ENCODE measurements around the gene BMPER.

The BMPER gene

DNA sequence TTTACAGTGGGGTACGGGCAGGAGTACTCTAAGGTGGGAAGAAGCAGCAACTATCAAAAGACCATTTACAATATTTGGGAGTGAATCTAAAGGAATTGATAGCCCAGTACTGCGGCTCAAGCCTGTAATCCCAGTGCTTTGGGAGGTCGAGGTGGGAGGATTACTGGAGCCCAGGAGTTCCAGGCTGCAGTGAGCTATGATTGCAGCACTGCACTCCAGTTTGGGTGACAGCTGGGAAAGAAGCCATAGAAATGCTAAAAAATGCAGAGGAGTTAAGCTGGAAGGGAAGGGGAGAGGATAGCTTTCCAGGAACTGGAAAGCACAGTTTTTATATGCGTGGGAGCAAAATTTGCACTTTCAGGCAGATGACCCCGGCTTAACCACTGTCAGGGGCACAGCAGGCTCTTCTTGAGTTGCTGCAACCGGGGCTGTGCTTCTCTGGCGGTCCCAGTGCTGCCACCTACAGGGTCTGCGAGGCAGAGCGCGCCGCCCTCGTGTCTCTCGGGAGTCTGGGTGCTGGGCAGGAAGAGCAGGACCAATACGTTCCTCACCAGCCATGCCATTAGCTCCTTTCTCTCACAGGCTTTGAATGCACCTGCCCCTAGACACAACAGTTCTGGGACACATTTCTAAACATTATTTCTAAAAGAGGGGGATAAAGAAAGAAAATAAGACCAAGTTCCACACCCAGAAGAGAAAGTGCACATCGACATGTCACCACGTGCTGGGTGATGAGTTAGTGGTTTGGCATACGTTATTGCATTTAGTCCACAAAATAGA is 10.1 kb upstream of the BMPER start:
- no peak overlapping the region for H3K4me3 ChIP-seq (ENCODE audit: low read length)
- no peaks in the 10 kb centered on the region for H3K9me3 ChIP-seq (replicated peaks; ENCODE audit: low read length)
- peaks cover 12% of the 10 kb centered on the region for H3K4me1 ChIP-seq (ENCODE audit: control insufficient read depth, insufficient read depth, low read length)
- H3K9ac ChIP-seq (ENCODE audit: low read depth, low read length): no peak overlapping the region
- H3K36me3 ChIP-seq (ENCODE audit: insufficient read depth, low read length): no peaks in the 10 kb centered on the region
- no peaks in the 10 kb centered on the region for H3K27me3 ChIP-seq (ENCODE audit: control insufficient read depth, insufficient read depth, low read length)
- H3K4me2 ChIP-seq (ENCODE audit: low read length): peak overlapping the region; percentile 57

GRCh38 chr7:33900501-33900900 is 4.8 kb upstream of the BMPER start:
- Histone ChIP-seq H3K36me3 (ENCODE audit: insufficient read depth, low read length) (no peaks in the 10 kb centered on the region), H3K9ac (ENCODE audit: low read depth, low read length) (peak overlapping the region; percentile 4), H3K27me3 (ENCODE audit: control insufficient read depth, insufficient read depth, low read length) (no peaks in the 10 kb centered on the region), H3K9me3 (replicated peaks; ENCODE audit: low read length) (no peaks in the 10 kb centered on the region), H3K4me1 (ENCODE audit: control insufficient read depth, insufficient read depth, low read length) (peaks cover 18% of the 10 kb centered on the region), H3K4me2 (ENCODE audit: low read length) (no peak overlapping the region), H3K4me3 (ENCODE audit: low read length) (no peak overlapping the region)

GRCh38 chr7:33901199-33901598 is 4.1 kb upstream of the BMPER start:
- no peaks in the 10 kb centered on the region for H3K36me3 ChIP-seq (ENCODE audit: insufficient read depth, low read length)
- H3K4me1 ChIP-seq (ENCODE audit: control insufficient read depth, insufficient read depth, low read length): peaks cover 16% of the 10 kb centered on the region
- H3K27me3 ChIP-seq (ENCODE audit: control insufficient read depth, insufficient read depth, low read length): no peaks in the 10 kb centered on the region
- H3K4me2 ChIP-seq (ENCODE audit: low read length): peak overlapping the region; percentile 40
- H3K9me3 ChIP-seq (replicated peaks; ENCODE audit: low read length): no peaks in the 10 kb centered on the region
- peak overlapping the region; percentile 30 for H3K9ac ChIP-seq (ENCODE audit: low read depth, low read length)
- no peak overlapping the region for H3K4me3 ChIP-seq (ENCODE audit: low read length)

GRCh38 chr7:33901847-33902246 is 3.5 kb upstream of the BMPER start:
- no peak overlapping the region for H3K4me2 ChIP-seq (ENCODE audit: low read length)
- no peak overlapping the region for H3K4me3 ChIP-seq (ENCODE audit: low read length)
- no peaks in the 10 kb centered on the region for H3K27me3 ChIP-seq (ENCODE audit: control insufficient read depth, insufficient read depth, low read length)
- no peaks in the 10 kb centered on the region for H3K36me3 ChIP-seq (ENCODE audit: insufficient read depth, low read length)
- H3K9me3 ChIP-seq (replicated peaks; ENCODE audit: low read length): no peaks in the 10 kb centered on the region
- no peak overlapping the region for H3K9ac ChIP-seq (ENCODE audit: low read depth, low read length)
- H3K4me1 ChIP-seq (ENCODE audit: control insufficient read depth, insufficient read depth, low read length): peaks cover 16% of the 10 kb centered on the region

- H3K4me3 ChIP-seq (ENCODE audit: low read length): no peak overlapping the region
- H3K9ac ChIP-seq (ENCODE audit: low read depth, low read length): no peak overlapping the region
- H3K9me3 ChIP-seq (replicated peaks; ENCODE audit: low read length): no peaks in the 10 kb centered on the region
- peaks cover 16% of the 10 kb centered on the region for H3K4me1 ChIP-seq (ENCODE audit: control insufficient read depth, insufficient read depth, low read length)
- no peak overlapping the region for H3K4me2 ChIP-seq (ENCODE audit: low read length)
- no peaks in the 10 kb centered on the region for H3K27me3 ChIP-seq (ENCODE audit: control insufficient read depth, insufficient read depth, low read length)
- H3K36me3 ChIP-seq (ENCODE audit: insufficient read depth, low read length): no peaks in the 10 kb centered on the region
Observed at GRCh38 chr7:33902746-33903145, 2.6 kb upstream of the BMPER start.

- Histone ChIP-seq H3K4me3 (ENCODE audit: low read length) (peak overlapping the region; percentile 84), H3K9me3 (replicated peaks; ENCODE audit: low read length) (no peaks in the 10 kb centered on the region), H3K9ac (ENCODE audit: low read depth, low read length) (peak overlapping the region; percentile 94), H3K4me1 (ENCODE audit: control insufficient read depth, insufficient read depth, low read length) (peaks cover 16% of the 10 kb centered on the region), H3K36me3 (ENCODE audit: insufficient read depth, low read length) (no peaks in the 10 kb centered on the region), H3K27me3 (ENCODE audit: control insufficient read depth, insufficient read depth, low read length) (no peaks in the 10 kb centered on the region), H3K4me2 (ENCODE audit: low read length) (peak overlapping the region; percentile 100)
Observed at GRCh38 chr7:33903791-33904680, 1.3 kb upstream of the BMPER start.

- no peaks in the 10 kb centered on the region for H3K36me3 ChIP-seq (ENCODE audit: insufficient read depth, low read length)
- H3K4me1 ChIP-seq (ENCODE audit: control insufficient read depth, insufficient read depth, low read length): peaks cover 15% of the 10 kb centered on the region
- H3K9me3 ChIP-seq (replicated peaks; ENCODE audit: low read length): no peaks in the 10 kb centered on the region
- H3K4me3 ChIP-seq (ENCODE audit: low read length): peak overlapping the region; percentile 84
- no peaks in the 10 kb centered on the region for H3K27me3 ChIP-seq (ENCODE audit: control insufficient read depth, insufficient read depth, low read length)
- peak overlapping the region; percentile 100 for H3K4me2 ChIP-seq (ENCODE audit: low read length)
- H3K9ac ChIP-seq (ENCODE audit: low read depth, low read length): peak overlapping the region; percentile 94
Observed at GRCh38 chr7:33904681-33905388, 504 bp upstream of the BMPER start.

GRCh38 chr7:33906697-33907096 is 1.4 kb downstream of the BMPER start:
- H3K27me3 ChIP-seq (ENCODE audit: control insufficient read depth, insufficient read depth, low read length): no peaks in the 10 kb centered on the region
- no peak overlapping the region for H3K4me3 ChIP-seq (ENCODE audit: low read length)
- H3K36me3 ChIP-seq (ENCODE audit: insufficient read depth, low read length): peaks cover 4% of the 10 kb centered on the region
- peaks cover 4% of the 10 kb centered on the region for H3K4me1 ChIP-seq (ENCODE audit: control insufficient read depth, insufficient read depth, low read length)
- no peaks in the 10 kb centered on the region for H3K9me3 ChIP-seq (replicated peaks; ENCODE audit: low read length)
- no peak overlapping the region for H3K4me2 ChIP-seq (ENCODE audit: low read length)
- H3K9ac ChIP-seq (ENCODE audit: low read depth, low read length): no peak overlapping the region

DNA sequence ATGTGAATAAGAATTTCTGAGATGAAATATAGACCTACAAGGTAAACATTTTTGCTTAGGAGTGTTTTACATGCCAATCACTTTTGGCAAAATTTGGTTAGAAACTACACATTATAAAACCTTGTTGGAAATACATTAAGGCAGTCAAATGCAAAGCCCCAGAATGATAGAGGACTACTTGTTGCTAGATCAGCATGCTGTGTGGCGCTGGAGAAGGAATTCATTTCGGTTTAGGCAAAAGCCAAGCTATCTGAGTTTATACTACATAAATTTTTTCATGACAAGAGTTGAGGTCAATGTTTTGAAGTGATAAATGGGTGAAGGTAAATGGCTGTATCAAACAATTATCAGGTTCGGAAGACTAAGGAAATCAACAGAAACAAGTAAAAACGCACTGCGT is 2.3 kb downstream of the BMPER start:
- Histone ChIP-seq H3K36me3 (ENCODE audit: insufficient read depth, low read length) (peaks cover 4% of the 10 kb centered on the region), H3K4me1 (ENCODE audit: control insufficient read depth, insufficient read depth, low read length) (peaks cover 4% of the 10 kb centered on the region), H3K4me2 (ENCODE audit: low read length) (no peak overlapping the region), H3K4me3 (ENCODE audit: low read length) (no peak overlapping the region), H3K9me3 (replicated peaks; ENCODE audit: low read length) (no peaks in the 10 kb centered on the region), H3K27me3 (ENCODE audit: control insufficient read depth, insufficient read depth, low read length) (no peaks in the 10 kb centered on the region), H3K9ac (ENCODE audit: low read depth, low read length) (no peak overlapping the region)

GRCh38 chr7:33909318-33909717 is 4.0 kb downstream of the BMPER start:
- H3K9me3 ChIP-seq (replicated peaks; ENCODE audit: low read length): no peaks in the 10 kb centered on the region
- H3K36me3 ChIP-seq (ENCODE audit: insufficient read depth, low read length): peaks cover 4% of the 10 kb centered on the region
- no peak overlapping the region for H3K4me3 ChIP-seq (ENCODE audit: low read length)
- H3K27me3 ChIP-seq (ENCODE audit: control insufficient read depth, insufficient read depth, low read length): no peaks in the 10 kb centered on the region
- no peaks in the 10 kb centered on the region for H3K4me1 ChIP-seq (ENCODE audit: control insufficient read depth, insufficient read depth, low read length)
- no peak overlapping the region for H3K4me2 ChIP-seq (ENCODE audit: low read length)
- H3K9ac ChIP-seq (ENCODE audit: low read depth, low read length): no peak overlapping the region

DNA sequence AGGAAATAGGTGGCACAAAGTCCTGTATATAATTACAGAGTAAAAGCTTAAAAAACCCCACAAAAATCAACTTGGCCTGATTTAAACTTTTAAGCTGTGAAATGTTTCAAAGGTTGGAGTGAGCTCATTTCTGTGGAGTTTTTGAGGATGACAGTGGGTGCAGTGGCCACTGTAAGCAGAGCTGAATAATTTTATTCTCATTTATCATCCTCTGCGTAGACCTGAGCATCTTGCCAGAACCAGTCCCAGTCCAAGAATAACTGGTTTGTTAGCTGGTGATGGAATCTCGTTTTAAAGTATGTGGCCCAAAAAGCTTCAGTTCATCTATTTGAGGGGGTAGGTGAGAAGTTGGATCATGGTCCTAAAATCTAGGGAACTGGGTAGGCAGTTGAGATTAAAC is 4.4 kb downstream of the BMPER start:
- Histone ChIP-seq H3K9ac (ENCODE audit: low read depth, low read length) (no peak overlapping the region), H3K4me2 (ENCODE audit: low read length) (no peak overlapping the region), H3K27me3 (ENCODE audit: control insufficient read depth, insufficient read depth, low read length) (no peaks in the 10 kb centered on the region), H3K36me3 (ENCODE audit: insufficient read depth, low read length) (peaks cover 4% of the 10 kb centered on the region), H3K9me3 (replicated peaks; ENCODE audit: low read length) (no peaks in the 10 kb centered on the region), H3K4me3 (ENCODE audit: low read length) (no peak overlapping the region), H3K4me1 (ENCODE audit: control insufficient read depth, insufficient read depth, low read length) (no peaks in the 10 kb centered on the region)

Data from skeletal muscle satellite cell (primary cell).